Amygdala (tissue), 56 donors: Measurements from ENCODE around the gene SH3GLB1.

ENCODE experiments used
- DNase-seq, 56 donors: peaks; one replicate each; lab custom pipeline; 2025; lab: John Stamatoyannopoulos, UW

SH3GLB1 gene

GRCh38 chr1:86731416-86731815, 27.0 kb downstream of the SH3GLB1 start:
- no peak for DNase-seq

- DNase-seq, result no peak
Observed at GRCh38 chr1:86733340-86733739, 29.0 kb downstream of the SH3GLB1 start.

GRCh38 chr1:86739648-86740509, 35.5 kb downstream of the SH3GLB1 start:
- no peak for DNase-seq

- DNase-seq, result peak in 5 of 56 donors; percentile 3 to 51 (median 9)
Observed at GRCh38 chr1:86741947-86742572, 37.7 kb downstream of the SH3GLB1 start.

- DNase-seq, result no peak
Observed at GRCh38 chr1:86747304-86747703, 42.9 kb downstream of the SH3GLB1 start.

- no peak for DNase-seq
Observed at GRCh38 chr1:86748622-86749373, 44.4 kb downstream of the SH3GLB1 start.

GRCh38 chr1:86750076-86750475, 45.7 kb downstream of the SH3GLB1 start:
- no peak for DNase-seq

GRCh38 chr1:86750530-86750929, 46.2 kb downstream of the SH3GLB1 start:
- no peak for DNase-seq

GRCh38 chr1:86751923-86752322, 47.5 kb downstream of the SH3GLB1 start:
- no peak for DNase-seq

GRCh38 chr1:86753700-86754099, 49.3 kb downstream of the SH3GLB1 start:
- no peak for DNase-seq

- DNase-seq, result no peak
Observed at GRCh38 chr1:86754265-86754974, 50.0 kb downstream of the SH3GLB1 start.

GRCh38 chr1:86756062-86756406, 51.7 kb downstream of the SH3GLB1 start:
- DNase-seq, result no peak

- peak in 29 of 56 donors; percentile 3 to 63 (median 18) for DNase-seq
Observed at GRCh38 chr1:86757272-86757984, 53.1 kb downstream of the SH3GLB1 start.

- DNase-seq, result no peak
Observed at GRCh38 chr1:86758570-86758969, 54.2 kb downstream of the SH3GLB1 start.

GRCh38 chr1:86760199-86760598, 55.8 kb downstream of the SH3GLB1 start:
- DNase-seq, result no peak

GRCh38 chr1:86762336-86762735, 58.0 kb downstream of the SH3GLB1 start:
- DNase-seq, result no peak

- no peak for DNase-seq
Observed at GRCh38 chr1:86764523-86764922, 60.1 kb downstream of the SH3GLB1 start.

- DNase-seq, result no peak
Observed at GRCh38 chr1:86765073-86765472, 60.7 kb downstream of the SH3GLB1 start.

- no peak for DNase-seq
Observed at GRCh38 chr1:86765674-86766073, 61.3 kb downstream of the SH3GLB1 start.

- DNase-seq, result no peak
Observed at GRCh38 chr1:86768554-86768953, 64.2 kb downstream of the SH3GLB1 start.
